ENCODE data around the gene AK9.

AK9 gene

DNA sequence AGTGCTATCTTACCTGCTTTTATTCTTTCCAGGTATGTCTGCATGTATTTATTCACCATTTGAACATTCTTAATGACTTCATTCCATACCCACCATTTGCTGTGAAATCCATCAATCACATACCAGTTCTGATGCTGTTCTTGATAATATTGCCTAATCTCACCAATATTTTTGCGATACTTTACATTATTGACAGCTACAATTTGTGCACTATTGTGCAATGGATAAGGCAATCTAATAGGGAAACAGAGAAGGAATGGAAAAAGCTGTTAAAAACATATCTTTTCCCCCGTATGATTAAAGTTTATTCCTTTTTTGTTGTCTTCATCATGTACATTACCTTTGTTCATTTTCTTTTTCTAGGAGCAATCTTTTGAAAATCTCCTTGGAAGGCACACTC, 184.7 kb downstream of the AK9 start:
- TF ChIP-seq, protein P1, sequence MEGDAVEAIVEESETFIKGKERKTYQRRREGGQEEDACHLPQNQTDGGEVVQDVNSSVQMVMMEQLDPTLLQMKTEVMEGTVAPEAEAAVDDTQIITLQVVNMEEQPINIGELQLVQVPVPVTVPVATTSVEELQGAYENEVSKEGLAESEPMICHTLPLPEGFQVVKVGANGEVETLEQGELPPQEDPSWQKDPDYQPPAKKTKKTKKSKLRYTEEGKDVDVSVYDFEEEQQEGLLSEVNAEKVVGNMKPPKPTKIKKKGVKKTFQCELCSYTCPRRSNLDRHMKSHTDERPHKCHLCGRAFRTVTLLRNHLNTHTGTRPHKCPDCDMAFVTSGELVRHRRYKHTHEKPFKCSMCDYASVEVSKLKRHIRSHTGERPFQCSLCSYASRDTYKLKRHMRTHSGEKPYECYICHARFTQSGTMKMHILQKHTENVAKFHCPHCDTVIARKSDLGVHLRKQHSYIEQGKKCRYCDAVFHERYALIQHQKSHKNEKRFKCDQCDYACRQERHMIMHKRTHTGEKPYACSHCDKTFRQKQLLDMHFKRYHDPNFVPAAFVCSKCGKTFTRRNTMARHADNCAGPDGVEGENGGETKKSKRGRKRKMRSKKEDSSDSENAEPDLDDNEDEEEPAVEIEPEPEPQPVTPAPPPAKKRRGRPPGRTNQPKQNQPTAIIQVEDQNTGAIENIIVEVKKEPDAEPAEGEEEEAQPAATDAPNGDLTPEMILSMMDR (IDR thresholded peaks at IDR 0.05): no peak
- no peak overlapping the region for H3K4me3 ChIP-seq (ENCODE audit: low read depth in 1 of 2, low read length in 1 of 2)

DNA sequence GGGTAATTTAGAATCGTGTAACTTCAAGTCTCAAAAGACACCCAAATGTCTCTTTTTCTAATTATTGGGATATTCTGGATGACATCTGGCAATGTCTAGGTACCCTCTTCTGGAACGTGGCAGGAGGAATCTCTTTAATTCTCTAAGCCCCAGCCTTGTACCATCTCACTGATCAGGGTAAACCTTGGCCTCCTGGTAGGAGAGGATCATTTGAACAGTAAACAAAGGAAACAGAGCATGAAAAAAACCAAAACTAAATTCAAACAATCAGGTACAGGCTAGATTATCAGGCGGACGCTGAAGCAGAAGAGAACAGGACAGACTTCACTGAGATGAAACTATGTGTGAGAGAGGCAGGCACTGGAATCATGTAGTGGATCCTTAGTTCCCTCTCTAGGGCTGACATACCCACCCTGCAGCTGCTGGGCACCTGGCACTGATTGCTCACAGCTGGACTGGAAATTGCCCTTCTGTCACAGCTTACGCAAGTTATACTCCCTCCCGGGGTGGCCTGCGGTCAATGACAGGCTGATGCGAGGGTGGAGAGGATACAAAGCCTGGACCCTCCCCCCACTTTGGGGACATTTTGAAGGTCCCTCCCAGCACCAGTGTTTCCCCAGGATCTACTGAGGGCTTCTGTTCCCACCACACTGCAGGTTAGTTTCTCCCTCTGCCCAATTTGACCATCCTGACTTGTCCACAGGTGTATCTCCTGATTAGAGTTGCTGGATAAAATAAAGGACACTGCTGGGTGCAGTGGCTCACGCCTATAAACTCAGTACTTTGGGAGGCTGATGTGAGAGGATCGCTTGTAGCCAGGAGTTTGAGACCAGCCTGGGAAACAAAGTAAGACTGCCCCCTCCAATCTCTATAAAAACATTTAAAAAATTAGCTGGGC, 187.4 kb downstream of the AK9 start:
- TF ChIP-seq, protein P1 (IDR thresholded peaks at IDR 0.05): no peak
- no peaks in the 10 kb centered on the region for H3K4me1 ChIP-seq (ENCODE audit: control insufficient read depth in 1 of 2, insufficient read depth in 1 of 2, low read depth in 1 of 2, low read length in 1 of 2)
- no peaks in the 10 kb centered on the region for H3K36me3 ChIP-seq
- no peak overlapping the region for H3K27ac ChIP-seq
- no peak overlapping the region for H3K4me3 ChIP-seq (ENCODE audit: low read depth in 1 of 2, low read length in 1 of 2)
- no peaks in the 10 kb centered on the region for H3K27me3 ChIP-seq
- H3K9me3 ChIP-seq: no peaks in the 10 kb centered on the region

More for the DNA sequence above, 184.7 kb downstream of the AK9 start:
- H3K36me3 ChIP-seq: no peaks in the 10 kb centered on the region
- H3K27ac ChIP-seq: no peak overlapping the region
- H3K4me1 ChIP-seq (ENCODE audit: control insufficient read depth in 1 of 2, insufficient read depth in 1 of 2, low read depth in 1 of 2, low read length in 1 of 2): no peaks in the 10 kb centered on the region
- H3K9me3 ChIP-seq: no peaks in the 10 kb centered on the region
- H3K27me3 ChIP-seq: no peaks in the 10 kb centered on the region

DNA sequence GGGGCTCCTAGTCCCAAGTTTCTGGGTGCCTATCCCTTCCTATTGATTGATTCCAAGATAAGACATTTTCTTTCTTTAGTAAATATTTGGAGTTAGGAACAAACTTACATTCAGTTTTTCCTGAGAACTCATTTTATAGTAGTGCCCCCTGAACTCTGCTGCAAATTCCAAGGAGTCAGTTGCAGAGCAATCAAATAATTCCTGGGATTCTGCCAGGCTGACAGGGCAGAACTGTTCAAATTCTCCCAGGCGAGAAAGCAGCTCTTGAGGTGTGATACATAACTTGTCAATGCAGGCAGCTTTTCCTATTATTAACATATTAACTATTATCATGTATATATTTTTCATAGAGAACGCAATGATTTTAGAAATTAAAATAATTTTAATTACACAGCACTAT, 192.1 kb downstream of the AK9 start:
- H3K9me3 ChIP-seq: no peaks in the 10 kb centered on the region
- no peaks in the 10 kb centered on the region for H3K27me3 ChIP-seq

DNA sequence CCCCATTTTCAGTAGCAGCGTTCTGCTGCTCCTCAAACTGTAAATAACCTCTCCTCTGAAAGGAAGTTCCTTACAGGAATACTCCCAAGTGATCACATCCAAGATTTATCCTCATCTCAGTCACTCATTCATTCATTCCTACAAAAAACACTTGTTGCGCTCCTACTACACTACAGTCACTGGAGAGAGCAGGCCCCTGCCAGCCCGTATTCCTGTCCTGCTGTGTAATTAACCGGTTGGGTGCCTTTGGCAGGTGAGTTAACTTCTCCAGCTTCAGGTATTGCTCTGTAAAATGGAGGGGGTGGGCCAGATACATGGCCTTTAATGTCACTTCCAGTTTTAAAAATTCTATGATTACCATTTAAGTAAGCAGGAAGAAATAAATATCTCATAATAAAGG, 192.9 kb downstream of the AK9 start:
- no peaks in the 10 kb centered on the region for H3K9me3 ChIP-seq
- no peaks in the 10 kb centered on the region for H3K27me3 ChIP-seq
- TF ChIP-seq, protein P1 (IDR thresholded peaks at IDR 0.05): no peak
- H3K27ac ChIP-seq: no peak overlapping the region
- H3K4me1 ChIP-seq (ENCODE audit: control insufficient read depth in 1 of 2, insufficient read depth in 1 of 2, low read depth in 1 of 2, low read length in 1 of 2): no peaks in the 10 kb centered on the region
- H3K4me3 ChIP-seq (ENCODE audit: low read depth in 1 of 2, low read length in 1 of 2): no peak overlapping the region
- no peaks in the 10 kb centered on the region for H3K36me3 ChIP-seq

More for the DNA sequence above, 192.1 kb downstream of the AK9 start:
- H3K36me3 ChIP-seq: no peaks in the 10 kb centered on the region
- H3K4me1 ChIP-seq (ENCODE audit: control insufficient read depth in 1 of 2, insufficient read depth in 1 of 2, low read depth in 1 of 2, low read length in 1 of 2): no peaks in the 10 kb centered on the region
- no peak overlapping the region for H3K4me3 ChIP-seq (ENCODE audit: low read depth in 1 of 2, low read length in 1 of 2)
- no peak overlapping the region for H3K27ac ChIP-seq
- TF ChIP-seq, protein P1 (IDR thresholded peaks at IDR 0.05): no peak

DNA sequence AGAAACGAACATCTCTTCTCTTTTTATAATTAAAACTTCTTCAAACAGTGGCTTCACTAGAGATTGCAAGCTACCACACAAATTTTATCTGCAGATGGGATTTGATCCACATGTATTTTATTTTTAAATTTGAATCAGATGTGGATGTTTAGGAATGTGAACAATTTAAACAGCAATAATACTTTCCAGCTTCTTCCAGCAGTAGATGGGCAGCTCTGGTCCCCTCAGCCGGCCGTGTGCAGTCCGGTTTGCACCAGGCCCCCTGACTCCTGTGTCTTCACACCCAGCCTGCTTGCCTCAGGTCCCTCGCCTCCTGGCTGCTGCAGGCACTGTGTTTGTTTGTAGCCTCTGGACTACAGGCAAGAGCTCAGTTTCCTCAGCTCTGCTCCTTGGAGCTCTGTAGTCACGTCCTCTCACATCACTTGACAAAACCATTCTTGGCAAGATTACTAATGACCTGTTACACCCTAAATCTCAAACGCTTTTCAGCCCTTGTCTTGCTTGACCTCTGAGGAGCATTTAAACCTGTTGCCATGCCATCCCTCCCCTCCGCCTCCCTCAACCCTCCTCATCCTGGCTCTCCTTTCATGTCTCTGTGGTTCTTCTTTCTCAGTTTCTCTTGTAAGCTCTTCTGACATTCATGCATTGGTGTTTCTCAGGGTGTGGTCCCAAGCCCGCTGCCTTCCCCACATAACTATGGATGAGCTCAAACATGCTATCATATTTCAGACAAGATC, 194.8 kb downstream of the AK9 start:
- H3K27ac ChIP-seq: no peak overlapping the region
- TF ChIP-seq, protein P1 (IDR thresholded peaks at IDR 0.05): no peak
- no peaks in the 10 kb centered on the region for H3K36me3 ChIP-seq

More for the DNA sequence above, 194.8 kb downstream of the AK9 start:
- H3K4me3 ChIP-seq (ENCODE audit: low read depth in 1 of 2, low read length in 1 of 2): no peak overlapping the region
- no peaks in the 10 kb centered on the region for H3K27me3 ChIP-seq
- no peaks in the 10 kb centered on the region for H3K9me3 ChIP-seq
- no peaks in the 10 kb centered on the region for H3K4me1 ChIP-seq (ENCODE audit: control insufficient read depth in 1 of 2, insufficient read depth in 1 of 2, low read depth in 1 of 2, low read length in 1 of 2)

Measured in neutrophil (primary cell).